GM10266 (cell line): Measurements from ENCODE around the gene CCDC154.
A peak's percentile ranks its signal among the peaks of the same experiment; 100 is the strongest.

Experiments
- DNase-seq: peaks from one replicate; pipeline ENCODE4 v3.0.0; 2012; ENCODE audit errors: extremely low spot score
- TF ChIP-seq, protein P1 (sequence below): IDR thresholded peaks from 2 replicates; pipeline ENCODE4 v1.5.1; 2012; ENCODE audit warnings: mild to moderate bottlenecking, low read depth; ENCODE audit not compliant: control insufficient read depth, insufficient read depth; ENCODE audit errors: missing control alignments

The CCDC154 gene

DNA sequence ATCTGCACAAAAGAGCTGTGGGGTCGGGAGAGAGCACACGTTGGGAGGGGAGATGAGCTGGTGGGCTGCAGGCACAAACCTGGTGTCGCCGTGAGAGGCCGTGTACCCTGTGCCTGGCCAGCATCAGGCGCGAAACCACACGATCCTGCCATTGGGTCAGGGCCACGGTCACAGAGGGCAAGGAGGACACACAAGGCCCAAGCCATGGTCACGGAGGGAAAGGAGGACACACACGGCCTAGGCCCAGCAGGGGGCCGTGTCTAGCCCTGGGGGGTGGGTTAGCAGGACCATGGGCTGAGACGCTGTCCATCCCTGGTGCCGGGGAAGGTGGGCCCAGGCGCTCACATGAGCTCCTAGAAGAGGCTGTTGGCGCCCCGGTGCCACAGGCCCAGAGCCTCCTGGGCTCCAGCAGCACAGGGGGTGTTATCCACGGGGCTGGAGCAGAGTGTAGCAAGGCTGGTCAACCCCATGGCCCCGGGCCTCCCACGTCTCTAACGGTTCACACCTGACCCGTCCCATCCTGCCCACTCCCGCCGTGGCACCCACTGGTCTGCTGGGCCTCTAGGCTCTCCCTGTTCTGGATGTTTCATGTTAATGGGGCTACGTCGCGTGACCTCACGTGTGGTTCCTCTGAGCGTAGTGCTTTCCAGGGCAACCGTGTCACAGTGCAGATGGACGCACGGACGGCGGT lies 7.5 kb upstream of the CCDC154 start:
- TF ChIP-seq, protein P1, sequence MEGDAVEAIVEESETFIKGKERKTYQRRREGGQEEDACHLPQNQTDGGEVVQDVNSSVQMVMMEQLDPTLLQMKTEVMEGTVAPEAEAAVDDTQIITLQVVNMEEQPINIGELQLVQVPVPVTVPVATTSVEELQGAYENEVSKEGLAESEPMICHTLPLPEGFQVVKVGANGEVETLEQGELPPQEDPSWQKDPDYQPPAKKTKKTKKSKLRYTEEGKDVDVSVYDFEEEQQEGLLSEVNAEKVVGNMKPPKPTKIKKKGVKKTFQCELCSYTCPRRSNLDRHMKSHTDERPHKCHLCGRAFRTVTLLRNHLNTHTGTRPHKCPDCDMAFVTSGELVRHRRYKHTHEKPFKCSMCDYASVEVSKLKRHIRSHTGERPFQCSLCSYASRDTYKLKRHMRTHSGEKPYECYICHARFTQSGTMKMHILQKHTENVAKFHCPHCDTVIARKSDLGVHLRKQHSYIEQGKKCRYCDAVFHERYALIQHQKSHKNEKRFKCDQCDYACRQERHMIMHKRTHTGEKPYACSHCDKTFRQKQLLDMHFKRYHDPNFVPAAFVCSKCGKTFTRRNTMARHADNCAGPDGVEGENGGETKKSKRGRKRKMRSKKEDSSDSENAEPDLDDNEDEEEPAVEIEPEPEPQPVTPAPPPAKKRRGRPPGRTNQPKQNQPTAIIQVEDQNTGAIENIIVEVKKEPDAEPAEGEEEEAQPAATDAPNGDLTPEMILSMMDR: no peak
- DNase-seq: no peak

DNA sequence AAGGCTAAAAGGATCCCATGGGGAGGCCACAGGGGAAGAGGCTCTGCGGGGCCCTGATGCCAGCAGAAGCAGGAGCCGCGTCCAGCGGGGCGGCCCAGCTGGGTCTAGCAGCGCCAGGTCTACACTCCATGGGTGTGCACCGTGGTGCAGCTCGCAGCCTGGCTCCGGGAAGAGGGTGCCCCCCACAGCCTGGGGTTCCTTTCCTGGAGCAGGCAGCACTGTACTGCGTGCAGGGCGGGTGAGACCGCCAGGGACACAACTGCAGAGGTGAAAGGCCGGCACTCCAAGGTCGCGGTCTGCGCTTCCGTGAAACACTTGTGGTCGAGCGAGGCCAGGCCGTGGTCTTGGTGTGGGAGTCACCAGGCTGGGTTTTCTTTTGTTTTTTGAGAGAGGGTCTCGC lies 6.5 kb upstream of the CCDC154 start:
- TF ChIP-seq, protein P1: no peak
- no peak for DNase-seq

DNA sequence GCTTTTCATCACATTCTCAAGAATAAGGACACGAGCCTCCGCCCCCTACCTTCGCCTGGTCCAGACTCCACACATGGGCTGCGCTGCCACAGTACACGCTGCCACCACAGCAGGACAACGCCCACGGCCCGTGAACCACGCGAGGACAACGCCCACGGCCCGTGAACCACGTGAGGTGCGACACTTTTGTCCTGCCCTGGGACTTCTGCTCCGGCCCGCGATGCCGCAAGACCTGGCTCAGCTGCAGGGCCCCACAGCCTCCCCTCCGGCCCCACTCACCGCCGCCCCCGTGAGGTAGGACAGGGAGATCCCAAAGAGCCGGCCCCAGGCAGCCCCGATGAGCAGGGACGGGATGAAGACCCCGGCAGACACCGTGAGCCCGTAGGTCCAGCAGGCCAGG lies 5.9 kb upstream of the CCDC154 start:
- TF ChIP-seq, protein P1: peak; percentile 6
- no peak for DNase-seq

DNA sequence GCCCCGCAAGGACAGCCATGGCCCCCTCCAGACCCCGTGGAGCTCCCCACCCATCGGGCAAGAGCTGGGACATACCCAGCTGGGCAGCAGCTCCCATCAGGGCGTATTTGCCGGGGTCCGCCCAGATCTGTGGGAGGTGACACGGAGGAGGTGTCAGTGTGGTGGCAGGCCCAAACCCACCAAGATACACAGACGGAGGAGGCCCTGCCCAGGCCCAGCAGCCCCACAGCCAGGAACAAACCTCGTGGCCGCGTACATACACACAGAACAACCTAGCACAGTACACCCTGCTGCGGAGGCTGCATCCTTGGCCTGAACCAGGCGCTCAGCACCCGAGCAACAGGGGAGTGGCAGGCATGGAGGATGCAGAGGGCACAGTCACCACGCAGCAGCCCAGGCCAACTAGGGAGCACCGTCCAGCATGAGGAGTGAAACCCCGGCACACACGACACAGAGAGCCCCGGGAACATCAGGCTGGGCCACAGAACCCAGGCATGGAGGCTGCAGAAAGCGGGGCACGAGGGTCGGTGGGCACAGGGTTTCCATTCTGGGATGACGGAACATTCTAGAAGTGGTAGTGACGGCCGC lies 4.9 kb upstream of the CCDC154 start:
- TF ChIP-seq, protein P1: no peak
- no peak for DNase-seq

DNA sequence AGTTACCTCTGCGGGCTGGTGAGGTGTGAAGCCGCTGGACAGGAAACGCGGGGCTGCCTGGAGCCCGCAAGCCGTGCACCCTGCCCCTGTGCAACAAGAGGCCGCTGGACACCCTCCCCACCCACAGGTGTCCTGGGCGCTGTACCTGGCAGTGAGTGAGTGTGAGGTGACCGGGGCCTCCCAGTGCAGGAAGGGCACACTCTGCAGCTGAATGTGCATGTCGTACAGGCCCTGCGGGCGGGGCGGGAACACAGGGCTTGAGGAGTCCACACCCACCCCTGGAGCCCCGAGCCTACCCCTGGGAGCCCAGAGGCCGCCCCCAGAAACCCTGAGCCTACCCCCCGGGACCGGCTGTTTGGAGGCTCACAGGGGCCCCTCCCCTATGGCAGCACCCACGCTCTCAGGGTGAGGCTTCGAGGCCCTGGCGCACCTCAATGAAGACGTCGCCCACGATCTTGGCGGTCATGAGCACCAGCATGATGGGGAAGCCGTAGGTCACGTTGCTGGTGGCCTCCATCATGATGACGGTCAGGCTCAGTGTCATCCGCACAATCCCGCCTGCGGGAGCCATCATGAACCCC lies 4.3 kb upstream of the CCDC154 start:
- no peak for DNase-seq
- TF ChIP-seq, protein P1: no peak

DNA sequence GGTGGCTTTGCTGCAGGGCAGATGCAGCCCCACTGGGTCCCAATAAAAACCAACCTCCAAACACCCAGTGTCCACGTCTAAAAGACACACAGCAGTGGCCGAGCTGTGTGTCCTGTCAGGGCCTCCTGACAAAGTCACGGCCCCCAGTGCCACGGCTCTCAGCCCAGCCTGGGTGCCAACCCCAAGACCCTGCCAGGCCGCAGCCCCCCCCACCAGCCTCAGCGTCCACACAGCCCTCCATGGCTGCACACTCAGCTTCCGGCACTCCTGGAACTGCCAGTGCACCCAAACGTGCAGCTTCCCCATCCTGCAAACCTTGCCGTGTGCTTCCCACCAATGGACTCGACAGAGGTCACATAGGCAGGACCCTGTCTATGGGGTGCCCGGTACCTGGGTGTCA lies 3.6 kb upstream of the CCDC154 start:
- DNase-seq: no peak
- TF ChIP-seq, protein P1: no peak
